KMS-11 (cell line): ENCODE data around the gene CPEB2.

ENCODE experiments used
- H2AFZ ChIP-seq: fragments of 200-600 bp; sonication (generic); 2 replicates; pipeline ENCODE4 v1.6.1; 2016; ENCODE audit warnings: antibody characterized with exemption, mixed run types, low read depth
- H3K27ac ChIP-seq: fragments of 200-600 bp; sonication (generic); 2 replicates; pipeline ENCODE4 v1.6.1; 2016; ENCODE audit warnings: mild to moderate bottlenecking, mixed run types
- H3K27me3 ChIP-seq: fragments of 200-600 bp; sonication (generic); 2 replicates; pipeline ENCODE4 v1.6.1; 2017; ENCODE audit warnings: mild to moderate bottlenecking, low read depth, mixed run types, moderate library complexity; ENCODE audit not compliant: insufficient read depth
- H3K36me3 ChIP-seq: fragments of 200-600 bp; sonication (generic); 2 replicates; pipeline ENCODE4 v1.6.1; 2017; ENCODE audit warnings: mild to moderate bottlenecking, mixed run types; ENCODE audit not compliant: insufficient read depth
- H3K4me1 ChIP-seq: fragments of 200-600 bp; sonication (generic); 2 replicates; pipeline ENCODE4 v1.6.1; 2016; ENCODE audit warnings: mild to moderate bottlenecking, low read depth, mixed run types; ENCODE audit not compliant: poor library complexity, severe bottlenecking
- H3K4me2 ChIP-seq: fragments of 200-600 bp; sonication (generic); 2 replicates; pipeline ENCODE4 v1.7.0; 2016; ENCODE audit warnings: mild to moderate bottlenecking, mixed run types
- H3K4me3 ChIP-seq: fragments of 200-600 bp; sonication (generic); IDR thresholded peaks from 2 replicates; pipeline ENCODE4 v1.6.1; 2017; ENCODE audit warnings: low read depth, low read length, mixed read lengths; ENCODE audit not compliant: insufficient read depth
- H3K79me2 ChIP-seq: fragments of 200-600 bp; sonication (generic); 2 replicates; pipeline ENCODE4 v1.6.1; 2016; ENCODE audit warnings: low read depth, mixed run types; ENCODE audit not compliant: insufficient read depth
- H3K9ac ChIP-seq: fragments of 200-600 bp; sonication (generic); 2 replicates; pipeline ENCODE4 v1.6.1; 2016; ENCODE audit warnings: mild to moderate bottlenecking, mixed run types
- H4K20me1 ChIP-seq: fragments of 200-600 bp; sonication (generic); 2 replicates; pipeline ENCODE4 v1.6.1; 2016; ENCODE audit warnings: mild to moderate bottlenecking, mixed run types; ENCODE audit not compliant: insufficient read depth
- CTCF ChIP-seq: fragments of 200-600 bp; sonication (generic); conservative IDR thresholded peaks from 2 replicates; pipeline ENCODE4 v1.6.1; 2017; ENCODE audit warnings: low read depth, mild to moderate bottlenecking, antibody characterized with exemption, low read length, moderate library complexity, mixed read lengths

CPEB2 gene

GRCh38 chr4:15002659-15003400 is 549 bp downstream of the CPEB2 start:
- Histone ChIP-seq H3K36me3 (0 out of 2 replicates have a peak, but pooled peaks cover 4% of the 10 kb centered on the region), H3K9ac (peak overlapping the region; percentile 98), H4K20me1 (peaks cover 24% of the 10 kb centered on the region; the same call in 1 of the 2 replicates), H3K27ac (peak overlapping the region; percentile 98), H3K4me2 (no peak overlapping the region), H2AFZ (no peak overlapping the region; the same call in 1 of the 2 replicates), H3K4me1 (peaks cover 9% of the 10 kb centered on the region), H3K27me3 (no peaks in the 10 kb centered on the region), H3K4me3 (peak overlapping the region; percentile 62), H3K79me2 (peaks cover 39% of the 10 kb centered on the region)
- no peak for TF ChIP-seq CTCF

GRCh38 chr4:15003401-15003890 is 1.2 kb downstream of the CPEB2 start:
- H3K4me2 ChIP-seq, result no peak overlapping the region
- H3K27me3 ChIP-seq, result no peaks in the 10 kb centered on the region
- peaks cover 26% of the 10 kb centered on the region; the same call in 1 of the 2 replicates for H4K20me1 ChIP-seq
- H3K9ac ChIP-seq, result peak overlapping the region; percentile 98
- peak overlapping the region; percentile 11 for H3K4me3 ChIP-seq
- no peak overlapping the region for H2AFZ ChIP-seq
- no peak for TF ChIP-seq CTCF
- peaks cover 45% of the 10 kb centered on the region for H3K79me2 ChIP-seq
- H3K27ac ChIP-seq, result peak overlapping the region; percentile 98
- 0 out of 2 replicates have a peak, but pooled peaks cover 4% of the 10 kb centered on the region for H3K36me3 ChIP-seq
- H3K4me1 ChIP-seq, result peaks cover 9% of the 10 kb centered on the region

GRCh38 chr4:15003891-15004738 is 1.8 kb downstream of the CPEB2 start:
- no peak for TF ChIP-seq CTCF
- Histone ChIP-seq H3K79me2 (peaks cover 52% of the 10 kb centered on the region), H3K27ac (peak overlapping the region; percentile 98)

GRCh38 chr4:15004739-15005301 is 2.5 kb downstream of the CPEB2 start:
- H4K20me1 ChIP-seq, result peaks cover 32% of the 10 kb centered on the region; the same call in 1 of the 2 replicates
- H3K27ac ChIP-seq, result peak overlapping the region; percentile 98
- peaks cover 14% of the 10 kb centered on the region for H3K4me1 ChIP-seq
- no peaks in the 10 kb centered on the region for H3K27me3 ChIP-seq
- peak overlapping the region; percentile 98 for H3K9ac ChIP-seq
- peaks cover 59% of the 10 kb centered on the region for H3K79me2 ChIP-seq
- TF ChIP-seq CTCF, result no peak
- H3K4me2 ChIP-seq, result peak overlapping the region; percentile 89
- H3K36me3 ChIP-seq, result peaks cover 4% of the 10 kb centered on the region; the same call in 1 of the 2 replicates
- H3K4me3 ChIP-seq, result peak overlapping the region; percentile 1
- H2AFZ ChIP-seq, result no peak overlapping the region

More at GRCh38 chr4:15003891-15004738, 1.8 kb downstream of the CPEB2 start:
- no peak overlapping the region for H2AFZ ChIP-seq
- peaks cover 9% of the 10 kb centered on the region for H3K4me1 ChIP-seq
- H3K4me2 ChIP-seq, result no peak overlapping the region
- H3K9ac ChIP-seq, result peak overlapping the region; percentile 98
- H3K27me3 ChIP-seq, result no peaks in the 10 kb centered on the region
- 0 out of 2 replicates have a peak, but pooled peaks cover 4% of the 10 kb centered on the region for H3K36me3 ChIP-seq
- H3K4me3 ChIP-seq, result peak overlapping the region; percentile 11
- H4K20me1 ChIP-seq, result peaks cover 26% of the 10 kb centered on the region; the same call in 1 of the 2 replicates
